H9 (cell line): ENCODE measurements around the gene SLC6A3. TPM values are rescaled to one million over a fixed set of nuclear protein-coding genes. Genes with fewer than 3 reads are reported as not detected.
"Not testable (repeated sequence)": the region's sequence is repeated elsewhere in the genome, so short reads cannot be mapped to it uniquely, and the experiment has no call there.

Source experiments
- DNase-seq: peaks from one replicate; pipeline ENCODE4 v3.0.0-alpha.2; 2017
- H2AFZ ChIP-seq: one replicate; pipeline ENCODE4 v1.6.1; 2013; ENCODE audit warnings: mild to moderate bottlenecking, low read length, control low read depth, moderate library complexity
- H2AK5ac ChIP-seq: 2 replicates; pipeline ENCODE4 v1.6.1; 2013; ENCODE audit warnings: low read length, control low read depth, mixed read lengths; ENCODE audit not compliant: insufficient read length
- H2BK120ac ChIP-seq: one replicate; pipeline ENCODE4 v1.6.1; 2013; ENCODE audit warnings: low read depth, mild to moderate bottlenecking, low read length, control low read depth, inconsistent platforms; ENCODE audit not compliant: poor library complexity, severe bottlenecking
- H2BK12ac ChIP-seq: 2 replicates; pipeline ENCODE4 v1.6.1; 2013; ENCODE audit warnings: low read length, control low read depth, mixed read lengths, low read depth; ENCODE audit not compliant: insufficient read length
- H2BK15ac ChIP-seq: 2 replicates; pipeline ENCODE4 v1.6.1; 2013; ENCODE audit warnings: low read depth, low read length, control low read depth
- H2BK20ac ChIP-seq: one replicate; pipeline ENCODE4 v1.6.1; 2013; ENCODE audit warnings: low read depth, mild to moderate bottlenecking, low read length, control low read depth, inconsistent platforms; ENCODE audit not compliant: poor library complexity, severe bottlenecking
- H2BK5ac ChIP-seq: 2 replicates; pipeline ENCODE4 v1.6.1; 2013; ENCODE audit warnings: low read length, control low read depth, mixed read lengths; ENCODE audit not compliant: insufficient read length
- H3K14ac ChIP-seq: 2 replicates; pipeline ENCODE4 v1.6.1; 2013; ENCODE audit warnings: low read length, control low read depth; ENCODE audit not compliant: insufficient read depth
- H3K18ac ChIP-seq: 2 replicates; pipeline ENCODE4 v1.6.1; 2013; ENCODE audit warnings: low read depth, mild to moderate bottlenecking, mixed read lengths, low read length, control low read depth; ENCODE audit not compliant: insufficient read length
- H3K23ac ChIP-seq: 2 replicates; pipeline ENCODE4 v1.6.1; 2013; ENCODE audit warnings: low read length, control low read depth, mixed read lengths, low read depth; ENCODE audit not compliant: insufficient read length
- H3K23me2 ChIP-seq: 2 replicates; pipeline ENCODE4 v1.6.1; 2013; ENCODE audit warnings: low read depth, mild to moderate bottlenecking, mixed read lengths, low read length, control low read depth; ENCODE audit not compliant: insufficient read length, poor library complexity, severe bottlenecking
- H3K27ac ChIP-seq: 2 replicates; pipeline ENCODE4 v1.5.1; 2013; ENCODE audit warnings: low read length, control low read depth, mixed read lengths, low read depth; ENCODE audit not compliant: insufficient read length
- H3K27me3 ChIP-seq: 2 replicates; pipeline ENCODE4 v1.6.1; 2013; ENCODE audit warnings: low read length, control low read depth, inconsistent platforms; ENCODE audit not compliant: insufficient read depth
- H3K4ac ChIP-seq: 2 replicates; pipeline ENCODE4 v1.6.1; 2013; ENCODE audit warnings: low read depth, mild to moderate bottlenecking, control low read depth, inconsistent platforms, low read length, moderate library complexity
- H3K4me1 ChIP-seq: 2 replicates; pipeline ENCODE4 v1.6.1; 2013; ENCODE audit warnings: low read length, control low read depth, inconsistent platforms; ENCODE audit not compliant: insufficient read depth
- H3K4me2 ChIP-seq: 2 replicates; pipeline ENCODE4 v1.6.1; 2013; ENCODE audit warnings: low read length, control low read depth, mixed read lengths; ENCODE audit not compliant: insufficient read length, insufficient read depth
- H3K56ac ChIP-seq: 2 replicates; pipeline ENCODE4 v1.6.1; 2013; ENCODE audit warnings: low read depth, mild to moderate bottlenecking, mixed read lengths, low read length, control low read depth; ENCODE audit not compliant: insufficient read length
- H3K79me1 ChIP-seq: 2 replicates; pipeline ENCODE4 v1.6.1; 2013; ENCODE audit warnings: low read depth, mild to moderate bottlenecking, moderate library complexity, low read length, control low read depth, inconsistent platforms; ENCODE audit not compliant: insufficient read depth, poor library complexity, severe bottlenecking
- H3K79me2 ChIP-seq: 2 replicates; pipeline ENCODE4 v1.6.1; 2013; ENCODE audit warnings: low read length, control low read depth, inconsistent platforms; ENCODE audit not compliant: insufficient read depth
- H3K9ac ChIP-seq: 2 replicates; pipeline ENCODE4 v1.6.1; 2013; ENCODE audit warnings: low read length, control low read depth, mixed read lengths; ENCODE audit not compliant: insufficient read length; ENCODE audit errors: extremely low read depth
- H3K9me3 ChIP-seq: one replicate; pipeline ENCODE4 v1.6.1; 2013; ENCODE audit warnings: low read depth, low read length, inconsistent platforms; ENCODE audit not compliant: control insufficient read depth
- H3T11ph ChIP-seq: one replicate; pipeline ENCODE4 v1.6.1; 2013; ENCODE audit warnings: mild to moderate bottlenecking, low read length, control low read depth, inconsistent platforms
- H4K20me1 ChIP-seq: one replicate; pipeline ENCODE4 v1.6.1; 2013; ENCODE audit not compliant: control insufficient read depth, insufficient read length, insufficient read depth
- H4K5ac ChIP-seq: 2 replicates; pipeline ENCODE4 v1.6.1; 2013; ENCODE audit warnings: low read depth, mild to moderate bottlenecking, mixed read lengths, low read length, control low read depth; ENCODE audit not compliant: insufficient read length
- H4K8ac ChIP-seq: replicated peaks from 2 replicates; pipeline ENCODE4 v1.6.1; 2013; ENCODE audit warnings: low read length, control low read depth, mixed read lengths, low read depth; ENCODE audit not compliant: insufficient read length
- H4K91ac ChIP-seq: 2 replicates; pipeline ENCODE4 v1.6.1; 2013; ENCODE audit warnings: low read depth, mild to moderate bottlenecking, moderate library complexity, mixed read lengths, low read length, control low read depth; ENCODE audit not compliant: insufficient read length
- H3K27ac Mint-ChIP-seq, 3 experiments: 2 replicates in 2 of 3; 3 replicates in 1 of 3; pipeline ENCODE4 v1.8.0; 2020 to 2021; ENCODE audit warnings: mixed read lengths in 3 of 3, mild to moderate bottlenecking in 1 of 3, moderate library complexity in 1 of 3
- H3K27me3 Mint-ChIP-seq: 2 replicates; pipeline ENCODE4 v1.8.0; 2021; ENCODE audit warnings: low read depth, mild to moderate bottlenecking, moderate library complexity, mixed read lengths
- H3K36me3 Mint-ChIP-seq, 3 experiments: 2 replicates in 2 of 3; 3 replicates in 1 of 3; pipeline ENCODE4 v1.8.0; 2020 to 2021; ENCODE audit warnings: low read depth in 3 of 3, mixed read lengths in 3 of 3; ENCODE audit not compliant: insufficient read depth in 1 of 3
- H3K4me1 Mint-ChIP-seq, 2 experiments: 2 replicates each; pipeline ENCODE4 v1.8.0; 2020; ENCODE audit warnings: mixed read lengths in 2 of 2
- H3K4me3 Mint-ChIP-seq, 2 experiments: 2 replicates in 1 of 2; 3 replicates in 1 of 2; pipeline ENCODE4 v1.8.0; 2020 to 2021; ENCODE audit warnings: mild to moderate bottlenecking in 2 of 2, mixed read lengths in 2 of 2, moderate library complexity in 1 of 2
- H3K9me3 Mint-ChIP-seq, 2 experiments: 2 replicates in 1 of 2; 3 replicates in 1 of 2; pipeline ENCODE4 v1.8.0; 2020; ENCODE audit warnings: mild to moderate bottlenecking in 2 of 2, mixed read lengths in 2 of 2, moderate library complexity in 1 of 2
- WGBS: extraction: QIAGEN DNeasy Blood & Tissue Kit; methylation state at CpG from one replicate; pipeline ENCODE4 v1.1.7; 2013; ENCODE audit warnings: missing lambda C conversion rate, low lambda C conversion rate, mixed read lengths; ENCODE audit not compliant: insufficient read length; ENCODE audit errors: extremely low coverage; 5-methylcytosine and 5-hydroxymethylcytosine counted together
- total RNA-seq: library from RNA; stranded (reverse); gene quantifications from 2 replicates; pipeline ENCODE4 v1.2.1, GENCODE V29; 2021

Gene SLC6A3
- total RNA-seq, 1 experiment from 2014 or later: 0.61 TPM

DNA sequence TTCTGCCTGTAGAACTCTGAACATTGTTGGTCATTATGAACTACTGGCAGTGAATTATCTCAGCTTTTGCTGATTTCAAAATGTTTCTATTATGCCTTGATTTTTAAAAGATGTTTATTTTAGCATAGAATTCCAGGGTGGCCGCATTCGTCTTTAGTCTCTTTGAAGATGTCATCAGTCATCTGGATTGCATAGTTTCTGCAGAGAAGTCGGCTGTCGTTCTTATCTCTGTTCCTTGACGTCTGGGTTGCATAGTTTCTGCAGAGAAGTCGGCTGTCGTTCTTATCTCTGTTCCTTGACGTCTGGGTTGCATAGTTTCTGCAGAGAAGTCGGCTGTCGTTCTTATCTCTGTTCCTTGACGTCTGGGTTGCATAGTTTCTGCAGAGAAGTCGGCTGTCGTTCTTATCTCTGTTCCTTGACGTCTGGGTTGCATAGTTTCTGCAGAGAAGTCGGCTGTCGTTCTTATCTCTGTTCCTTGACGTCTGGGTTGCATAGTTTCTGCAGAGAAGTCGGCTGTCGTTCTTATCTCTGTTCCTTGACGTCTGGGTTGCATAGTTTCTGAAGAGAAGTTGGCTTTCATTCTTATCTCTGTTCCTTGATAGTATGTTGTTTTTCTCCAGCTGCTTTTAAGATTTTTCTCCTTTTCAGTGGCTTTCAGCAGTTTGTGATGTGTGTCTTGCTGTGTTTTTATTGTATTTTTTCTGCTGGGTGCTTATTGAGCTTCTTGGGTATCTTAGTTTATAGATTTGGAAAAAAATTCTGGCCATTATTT lies 11.1 kb upstream of the SLC6A3 start:
- H3T11ph ChIP-seq, H3K79me2 ChIP-seq, DNase-seq, H2BK5ac ChIP-seq, H3K23me2 ChIP-seq, H2AFZ ChIP-seq, H4K20me1 ChIP-seq, H3K23ac ChIP-seq, H3K18ac ChIP-seq, H3K4ac ChIP-seq, H4K8ac ChIP-seq, H3K4me2 ChIP-seq, H3K9ac ChIP-seq, H3K79me1 ChIP-seq, H4K91ac ChIP-seq, H2BK120ac ChIP-seq, H2BK15ac ChIP-seq, H2AK5ac ChIP-seq, H4K5ac ChIP-seq, H3K56ac ChIP-seq, H3K27ac Mint-ChIP-seq, H3K4me1 Mint-ChIP-seq, H3K4me3 Mint-ChIP-seq, H3K27ac ChIP-seq, H3K4me1 ChIP-seq, H3K14ac ChIP-seq, H3K27me3 ChIP-seq, H2BK12ac ChIP-seq, H2BK20ac ChIP-seq: not testable (repeated sequence)
- WGBS: no CpG with 5 or more reads among the region's 20 CpGs
- H3K36me3 Mint-ChIP-seq: peaks cover 42 to 57% (median 55%) of the 10 kb centered on the region in 3 experiments
- peaks cover 62 to 78% of the 10 kb centered on the region in 2 experiments for H3K9me3 Mint-ChIP-seq
- peaks cover 43% of the 10 kb centered on the region for H3K9me3 ChIP-seq
- H3K27me3 Mint-ChIP-seq: peaks cover 44% of the 10 kb centered on the region
